HG03060 (cell line): ENCODE measurements around the gene KCNJ11.
A peak's percentile ranks its signal among the peaks of the same experiment; 100 is the strongest.

Source experiments
- ATAC-seq: cut with Tn5 transposase; IDR thresholded peaks from one replicate; pipeline ENCODE4 v1.9.1; 2021; ENCODE audit warnings: low read depth, moderate number of reproducible peaks; ENCODE audit not compliant: unreplicated experiment

Gene KCNJ11

GRCh38 chr11:17410606-17411379 lies 22.3 kb upstream of the KCNJ11 start:
- ATAC-seq, result no peak

GRCh38 chr11:17408641-17409040 lies 20.2 kb upstream of the KCNJ11 start:
- ATAC-seq, result no peak

GRCh38 chr11:17408026-17408425 lies 19.6 kb upstream of the KCNJ11 start:
- ATAC-seq, result no peak

GRCh38 chr11:17407575-17407974 lies 19.1 kb upstream of the KCNJ11 start:
- no peak for ATAC-seq

GRCh38 chr11:17406818-17407149 lies 18.3 kb upstream of the KCNJ11 start:
- no peak for ATAC-seq

GRCh38 chr11:17406082-17406817 lies 17.8 kb upstream of the KCNJ11 start:
- ATAC-seq, result no peak

GRCh38 chr11:17405232-17406005 lies 17.0 kb upstream of the KCNJ11 start:
- ATAC-seq, result no peak

- no peak for ATAC-seq
Observed at GRCh38 chr11:17403980-17404759, 15.7 kb upstream of the KCNJ11 start.

GRCh38 chr11:17402486-17402885 lies 14.0 kb upstream of the KCNJ11 start:
- ATAC-seq, result no peak

GRCh38 chr11:17401841-17402240 lies 13.4 kb upstream of the KCNJ11 start:
- no peak for ATAC-seq

- ATAC-seq, result no peak
Observed at GRCh38 chr11:17401316-17401715, 12.9 kb upstream of the KCNJ11 start.

- ATAC-seq, result peak; percentile 40
Observed at GRCh38 chr11:17400048-17400775, 11.8 kb upstream of the KCNJ11 start.

GRCh38 chr11:17399236-17399635 lies 10.8 kb upstream of the KCNJ11 start:
- ATAC-seq, result no peak

GRCh38 chr11:17397311-17398002 lies 9.0 kb upstream of the KCNJ11 start:
- ATAC-seq, result no peak

- no peak for ATAC-seq
Observed at GRCh38 chr11:17396598-17397310, 8.3 kb upstream of the KCNJ11 start.

GRCh38 chr11:17395978-17396377 lies 7.5 kb upstream of the KCNJ11 start:
- no peak for ATAC-seq

- no peak for ATAC-seq
Observed at GRCh38 chr11:17395554-17395961, 7.1 kb upstream of the KCNJ11 start.

- no peak for ATAC-seq
Observed at GRCh38 chr11:17394743-17395390, 6.4 kb upstream of the KCNJ11 start.
